Activated CD4-positive, alpha-beta T cell treated with anti-CD3 and anti-CD28 coated beads, Interleukin-2, Interleukin-6, amounts not matched to agents 100 ng/mL and 50 ng/mL, durations not matched to agents 16 hours and 8 hours (primary cell): ENCODE data around the gene SHROOM2.

ENCODE experiments used
- DNase-seq: peaks from one replicate; pipeline ENCODE4 v3.0.0-alpha.2; 2020

Gene SHROOM2

GRCh38 chrX:9903146-9903545 lies 116.9 kb downstream of the SHROOM2 start:
- no peak for DNase-seq

GRCh38 chrX:9905288-9905687 lies 119.1 kb downstream of the SHROOM2 start:
- DNase-seq, result no peak

GRCh38 chrX:9905721-9906120 lies 119.5 kb downstream of the SHROOM2 start:
- DNase-seq, result peak; percentile 16

- DNase-seq, result no peak
Observed at GRCh38 chrX:9906919-9907318, 120.7 kb downstream of the SHROOM2 start.

- DNase-seq, result peak; percentile 11
Observed at GRCh38 chrX:9907645-9908387, 121.6 kb downstream of the SHROOM2 start.

- DNase-seq, result no peak
Observed at GRCh38 chrX:9909254-9909653, 123.0 kb downstream of the SHROOM2 start.

GRCh38 chrX:9911487-9911886 lies 125.3 kb downstream of the SHROOM2 start:
- no peak for DNase-seq

GRCh38 chrX:9912351-9913145 lies 126.3 kb downstream of the SHROOM2 start:
- DNase-seq, result no peak

- no peak for DNase-seq
Observed at GRCh38 chrX:9913146-9913433, 126.9 kb downstream of the SHROOM2 start.

- no peak for DNase-seq
Observed at GRCh38 chrX:9917861-9918260, 131.6 kb downstream of the SHROOM2 start.

GRCh38 chrX:9919632-9920172 lies 133.5 kb downstream of the SHROOM2 start:
- no peak for DNase-seq

- no peak for DNase-seq
Observed at GRCh38 chrX:9921407-9921806, 135.2 kb downstream of the SHROOM2 start.

- DNase-seq, result no peak
Observed at GRCh38 chrX:9923357-9923756, 137.1 kb downstream of the SHROOM2 start.

- DNase-seq, result no peak
Observed at GRCh38 chrX:9926002-9926401, 139.8 kb downstream of the SHROOM2 start.

- DNase-seq, result no peak
Observed at GRCh38 chrX:9927698-9928482, 141.7 kb downstream of the SHROOM2 start.

- no peak for DNase-seq
Observed at GRCh38 chrX:9935436-9935835, 149.2 kb downstream of the SHROOM2 start.

- DNase-seq, result no peak
Observed at GRCh38 chrX:9937761-9938160, 151.5 kb downstream of the SHROOM2 start.

GRCh38 chrX:9938516-9938915 lies 152.3 kb downstream of the SHROOM2 start:
- DNase-seq, result no peak

- no peak for DNase-seq
Observed at GRCh38 chrX:9940421-9940820, 154.2 kb downstream of the SHROOM2 start.

GRCh38 chrX:9942086-9942485 lies 155.9 kb downstream of the SHROOM2 start:
- peak; percentile 85 for DNase-seq

GRCh38 chrX:9943420-9943819 lies 157.2 kb downstream of the SHROOM2 start:
- DNase-seq, result no peak

- DNase-seq, result no peak
Observed at GRCh38 chrX:9947131-9947794, 161.0 kb downstream of the SHROOM2 start.

GRCh38 chrX:9948406-9948805 lies 162.2 kb downstream of the SHROOM2 start:
- DNase-seq, result no peak
